ENCODE data around the gene CYTH1.

Gene CYTH1

GRCh38 chr17:78805301-78805700 is 23.2 kb upstream of the CYTH1 start:
- no peak for DNase-seq (ENCODE audit: low spot score)

DNA sequence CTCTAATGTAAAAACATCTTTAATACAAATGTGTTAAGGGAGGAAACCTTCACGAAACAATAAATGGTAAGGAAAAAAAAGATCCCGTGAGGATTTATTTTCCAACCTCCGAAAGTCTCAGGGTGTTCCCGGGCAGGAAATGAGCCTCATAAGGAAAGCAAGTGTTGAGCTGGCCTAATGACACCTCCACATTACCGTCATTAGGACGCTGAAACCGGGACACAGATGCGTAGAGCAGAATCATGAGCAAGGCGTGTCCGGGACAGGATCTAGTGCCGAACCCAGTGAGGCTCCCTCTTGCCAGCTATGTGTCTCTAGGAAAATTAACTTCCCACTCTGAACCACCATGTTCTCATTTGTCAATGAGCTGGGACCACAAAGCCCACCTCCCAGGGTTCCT is 22.7 kb upstream of the CYTH1 start:
- peak; percentile 85 for DNase-seq (ENCODE audit: low spot score)

GRCh38 chr17:78803186-78803845 is 21.2 kb upstream of the CYTH1 start:
- DNase-seq (ENCODE audit: low spot score) = no peak

- DNase-seq (ENCODE audit: low spot score) = no peak
These were observed 20.4 kb upstream of the CYTH1 start for GRCh38 chr17:78802459-78802858.

GRCh38 chr17:78802008-78802407 is 19.9 kb upstream of the CYTH1 start:
- no peak for DNase-seq (ENCODE audit: low spot score)

GRCh38 chr17:78800132-78800931 is 18.3 kb upstream of the CYTH1 start:
- no peak for DNase-seq (ENCODE audit: low spot score)

DNA sequence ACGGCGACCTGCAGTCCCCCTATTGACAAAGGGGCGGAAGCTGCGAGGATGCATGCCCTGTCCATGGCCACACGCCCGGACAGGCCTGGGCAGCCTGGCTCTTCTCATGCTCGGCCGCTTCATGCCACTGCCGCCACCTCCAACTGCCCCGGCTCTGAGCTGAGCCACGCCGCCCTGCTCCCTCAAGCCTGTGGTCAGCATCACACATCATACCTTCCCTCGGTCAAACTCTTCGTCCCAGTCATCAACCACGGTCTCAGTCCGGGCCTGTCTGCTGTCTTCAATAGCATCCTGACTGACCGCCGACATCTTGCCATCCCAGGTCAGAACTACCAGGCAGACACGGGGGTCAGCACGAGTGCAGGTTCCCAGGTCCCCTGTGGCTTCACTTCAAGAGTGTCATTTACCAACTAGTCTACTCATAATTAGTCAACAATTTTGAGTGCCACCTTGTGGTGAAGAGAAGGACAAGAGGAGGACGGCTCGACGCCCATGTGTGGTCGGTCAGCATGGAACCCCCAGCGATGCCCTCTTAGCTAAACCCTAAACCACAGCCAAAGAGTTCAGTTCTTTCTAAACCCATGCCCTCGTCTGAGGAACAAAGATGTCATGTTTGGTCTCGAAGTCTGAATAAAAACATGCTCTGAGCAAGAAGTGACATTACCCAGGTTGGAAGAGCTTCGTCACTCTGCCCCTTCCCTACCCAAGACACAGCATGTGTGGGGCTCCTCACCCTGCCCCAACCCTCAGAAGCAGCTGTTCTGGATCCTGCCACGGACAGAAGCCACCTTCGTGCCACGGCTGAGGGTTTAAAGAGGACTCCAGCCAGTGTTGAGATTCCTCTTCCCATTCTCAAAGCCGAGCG is 16.9 kb upstream of the CYTH1 start:
- DNase-seq (ENCODE audit: low spot score) = no peak

DNA sequence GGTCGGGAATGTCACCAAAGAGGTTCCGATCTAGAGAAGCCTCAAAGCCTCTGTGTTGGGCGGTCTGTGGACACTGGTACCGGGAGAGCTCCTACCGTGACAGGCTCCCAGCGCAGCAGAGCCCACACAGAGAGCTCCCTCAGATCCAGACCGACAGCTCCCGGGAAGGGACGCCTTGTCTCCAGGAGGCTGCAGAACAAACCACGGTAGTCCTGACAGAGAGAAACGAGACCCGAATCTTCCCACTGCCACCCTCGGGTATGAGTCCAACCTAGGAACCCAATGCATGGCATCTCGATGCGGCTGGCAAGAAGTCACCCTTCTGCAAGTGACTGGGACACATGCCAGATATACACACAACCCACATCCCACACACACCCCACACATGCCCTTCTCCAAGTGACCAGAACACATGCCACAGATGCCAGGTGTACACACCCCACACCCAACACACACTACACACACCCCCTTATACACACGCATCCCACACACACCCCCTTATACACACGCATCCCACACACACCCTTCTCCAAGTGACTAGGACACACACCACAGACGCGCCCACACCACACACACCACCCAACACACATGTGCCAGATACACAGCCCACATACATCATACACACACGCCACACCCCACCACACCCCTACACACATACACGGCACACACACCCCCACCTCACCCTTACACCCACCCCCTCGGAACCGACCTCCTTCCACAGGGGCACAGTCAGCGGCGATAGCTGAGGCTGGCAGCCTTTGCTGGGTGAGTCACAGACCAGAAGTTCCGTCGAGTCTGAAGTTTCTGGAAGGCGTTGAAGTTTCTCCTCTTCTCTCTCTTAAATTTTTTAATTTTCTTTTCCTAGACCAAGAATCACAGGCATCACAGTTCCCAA is 15.9 kb upstream of the CYTH1 start:
- DNase-seq (ENCODE audit: low spot score) = no peak

DNA sequence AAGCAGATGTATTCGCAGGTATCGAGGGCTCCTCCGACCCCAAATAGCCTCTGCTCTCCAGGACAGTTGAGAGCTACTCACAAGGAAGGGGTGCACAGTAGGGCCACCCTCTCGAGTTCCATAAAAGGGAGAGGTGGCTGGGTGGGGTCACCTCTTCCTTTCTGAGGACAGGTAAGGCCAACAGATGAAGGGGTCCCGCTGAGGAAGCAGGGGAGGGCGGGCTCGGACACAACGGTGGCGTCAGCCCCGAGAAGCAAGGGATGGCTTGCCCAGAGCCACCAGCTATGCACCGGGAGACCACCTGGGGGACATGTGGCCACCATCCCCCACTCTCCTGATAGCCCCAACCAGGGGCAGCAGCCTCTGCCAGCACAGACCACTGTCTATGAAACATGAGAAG is 15.1 kb upstream of the CYTH1 start:
- DNase-seq (ENCODE audit: low spot score) = no peak

DNA sequence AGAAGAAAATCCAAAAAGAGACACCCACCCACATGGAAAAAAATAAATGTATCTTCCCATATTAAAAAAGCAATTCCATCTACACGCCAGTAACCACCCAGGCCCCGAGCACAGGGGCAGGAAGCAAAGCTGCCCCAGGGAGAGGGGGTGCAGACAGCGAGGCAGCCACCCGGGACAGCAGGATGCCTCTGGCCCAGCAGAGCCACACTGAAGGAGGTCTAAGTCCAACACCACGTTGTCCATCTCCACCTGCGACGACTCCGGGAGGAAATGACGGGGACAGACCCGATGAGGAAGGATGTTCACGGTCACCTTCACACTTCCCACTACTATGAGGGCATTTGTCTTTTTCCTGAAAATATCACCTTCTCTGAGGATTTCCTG is 14.4 kb upstream of the CYTH1 start:
- DNase-seq (ENCODE audit: low spot score) = no peak

DNA sequence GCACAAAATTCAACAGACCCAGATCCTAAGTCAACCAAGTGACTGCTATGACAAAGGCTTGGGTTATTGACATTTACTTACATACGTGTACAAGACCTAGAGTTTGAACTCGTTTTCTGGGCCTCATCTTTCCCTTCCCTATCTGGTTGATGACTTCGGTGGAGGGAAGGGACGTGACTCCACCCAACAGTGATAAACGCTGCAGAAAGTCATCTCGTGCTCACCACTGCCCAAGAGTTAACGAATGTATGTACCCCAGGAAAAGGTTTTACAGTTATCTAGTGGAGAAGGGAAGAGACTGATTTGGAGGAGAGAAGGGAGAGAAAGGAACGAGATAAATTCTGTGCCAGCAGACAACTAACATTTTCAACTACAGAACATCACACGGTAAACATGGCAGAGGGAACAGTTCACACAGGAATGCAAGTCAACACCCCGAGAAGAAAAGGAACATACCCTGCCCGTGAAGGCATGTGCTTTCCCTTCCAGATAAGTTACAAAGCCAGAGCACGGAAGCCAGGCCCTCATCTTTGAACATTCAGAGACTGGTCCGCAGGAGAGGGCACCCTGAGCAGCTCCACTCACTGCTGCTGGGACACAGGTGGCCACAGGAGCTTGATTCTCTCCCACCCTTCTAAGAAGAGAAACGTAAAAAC is 13.9 kb upstream of the CYTH1 start:
- no peak for DNase-seq (ENCODE audit: low spot score)

DNA sequence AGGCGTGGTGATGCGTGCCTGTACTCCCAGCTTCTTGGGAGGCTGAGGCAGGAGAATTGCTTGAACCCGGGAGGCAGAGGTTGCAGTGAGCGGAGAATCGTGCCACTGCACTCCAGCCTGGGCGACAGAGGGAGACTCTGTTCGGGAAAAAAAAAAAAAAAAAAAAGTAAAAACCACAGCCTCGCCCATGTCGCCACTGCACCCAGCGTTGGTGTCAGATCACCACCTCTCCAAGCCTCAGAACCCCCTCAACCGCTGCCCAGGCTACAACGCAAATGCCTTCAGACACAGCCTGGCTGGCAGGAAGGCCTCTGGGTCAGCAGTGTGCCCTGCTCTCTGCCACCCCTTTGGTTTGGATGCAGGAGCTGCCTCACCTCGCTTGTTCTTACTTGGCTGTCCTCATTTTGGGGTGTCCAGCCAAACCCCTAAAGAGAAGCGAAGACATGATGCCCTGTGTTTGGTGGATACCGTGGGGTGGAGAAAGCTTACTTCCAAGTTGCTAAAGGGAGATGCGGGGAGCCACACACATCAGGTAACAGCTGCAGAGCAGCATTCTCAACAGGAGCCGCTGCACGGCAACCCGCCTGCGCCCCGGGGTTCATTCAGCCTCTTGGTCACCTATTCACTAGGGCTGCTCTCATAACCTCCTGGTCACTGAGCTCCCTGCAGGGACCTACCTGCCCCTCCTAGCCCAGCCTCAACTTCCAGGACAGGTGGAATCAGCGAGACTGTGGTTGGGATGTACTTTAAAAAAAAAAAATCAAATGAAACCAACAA is 13.0 kb upstream of the CYTH1 start:
- no peak for DNase-seq (ENCODE audit: low spot score)

GRCh38 chr17:78794399-78794798 is 12.3 kb upstream of the CYTH1 start:
- DNase-seq (ENCODE audit: low spot score) = no peak

DNA sequence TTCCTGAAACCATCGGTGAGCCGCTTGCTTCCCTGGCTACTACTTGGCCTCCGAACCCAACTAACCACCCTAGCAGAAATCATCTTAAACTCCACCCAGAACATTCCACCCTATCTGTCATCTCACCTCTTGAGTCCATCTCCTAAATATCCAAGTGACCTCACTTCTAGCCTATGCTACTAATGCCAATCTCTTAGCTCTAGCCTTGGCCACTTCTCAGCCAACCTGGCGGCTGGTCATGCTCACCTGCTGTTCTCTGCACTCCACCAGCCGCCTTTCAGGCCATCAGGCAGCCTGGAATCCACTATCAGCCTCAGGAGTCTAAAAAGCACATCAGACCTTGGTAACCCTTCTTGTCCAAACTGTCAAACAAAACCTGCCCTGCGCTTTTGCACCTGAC is 11.9 kb upstream of the CYTH1 start:
- no peak for DNase-seq (ENCODE audit: low spot score)

DNA sequence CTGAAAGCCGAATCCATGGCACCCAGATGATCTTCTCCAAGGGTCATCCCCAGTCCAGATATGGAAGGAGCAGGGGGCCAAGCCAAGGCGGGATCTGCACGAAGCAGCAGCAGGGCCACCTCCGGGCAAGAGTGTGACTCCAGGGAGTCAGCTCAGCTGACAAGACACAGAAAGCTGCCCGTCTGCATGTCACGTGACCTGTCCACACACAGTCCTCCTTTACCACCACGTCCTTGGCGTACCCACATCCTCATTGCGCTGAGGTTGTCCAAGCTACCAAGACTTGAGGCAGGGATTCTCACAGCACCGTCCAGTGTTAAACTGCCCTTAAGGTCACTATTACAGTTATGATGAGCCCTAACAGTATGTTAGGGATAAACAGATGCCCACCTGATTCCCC is 11.3 kb upstream of the CYTH1 start:
- DNase-seq (ENCODE audit: low spot score) = no peak

GRCh38 chr17:78791840-78792709 is 10.0 kb upstream of the CYTH1 start:
- DNase-seq (ENCODE audit: low spot score) = no peak

- DNase-seq (ENCODE audit: low spot score) = no peak
These were observed 8.5 kb upstream of the CYTH1 start for GRCh38 chr17:78790552-78790951.

DNA sequence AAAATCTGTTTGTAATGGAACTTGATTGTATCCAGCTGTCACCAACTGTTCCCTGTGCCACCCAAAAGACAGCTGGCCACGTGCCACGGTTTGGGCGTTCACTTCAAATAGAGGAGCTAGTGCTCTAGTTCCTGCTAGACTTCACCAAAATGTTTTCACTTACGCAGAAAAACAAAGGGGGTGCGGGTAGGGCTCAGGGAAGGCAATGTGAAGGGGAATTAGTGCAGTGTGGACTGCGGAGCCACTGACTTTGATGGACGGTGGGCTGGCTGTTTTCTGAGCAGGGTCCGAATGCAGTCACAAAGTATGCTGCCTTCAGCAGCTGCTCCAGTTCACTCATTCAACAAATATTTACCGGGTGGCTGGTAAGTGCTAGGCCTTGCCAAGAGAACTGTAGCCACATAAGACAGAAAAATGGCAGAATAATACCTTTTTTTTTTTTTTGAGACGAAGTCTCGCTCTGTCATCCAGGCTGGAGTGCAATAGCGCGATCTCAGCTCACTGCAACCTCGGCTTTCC is 7.6 kb upstream of the CYTH1 start:
- no peak for DNase-seq (ENCODE audit: low spot score)

GRCh38 chr17:78789149-78789662 is 7.1 kb upstream of the CYTH1 start:
- DNase-seq (ENCODE audit: low spot score) = no peak

Measured in kidney capillary endothelial cell (primary cell).